ENCODE data around the gene GBA2. TPM values are rescaled to one million over a fixed set of nuclear protein-coding genes. Genes with fewer than 3 reads are reported as not detected.

The GBA2 gene
- total and polyA plus RNA-seq, 2 experiments from 2014 or later = 58.5 to 80.2 TPM

GRCh38 chr9:35776018-35776417 is 27.0 kb upstream of the GBA2 start:
- H3K79me2 ChIP-seq = peaks cover 5% of the 10 kb centered on the region
- H3K4me2 ChIP-seq = no peak overlapping the region
- no peak overlapping the region for H2AFZ ChIP-seq
- no peak overlapping the region for H3K4me3 ChIP-seq
- H3K9me3 ChIP-seq (ENCODE audit: low read depth) = no peaks in the 10 kb centered on the region
- no peaks in the 10 kb centered on the region for H4K20me1 ChIP-seq (ENCODE audit: insufficient read depth, poor library complexity, severe bottlenecking)
- TF ChIP-seq EZH2phosphoT487 (IDR thresholded peaks at IDR 0.05; ENCODE audit: low read depth, severe bottlenecking, unreplicated experiment) (no peak), EZH2 (IDR thresholded peaks at IDR 0.05; ENCODE audit: borderline replicate concordance) (no peak), CTCF (IDR thresholded peaks at IDR 0.05; ENCODE audit: poor library complexity) (no peak)
- H3K9me2 ChIP-seq (replicated peaks; ENCODE audit: insufficient read depth) = no peaks in the 10 kb centered on the region
- 85% methylated on average over 4 of the region's 4 CpGs for WGBS (ENCODE audit: low lambda C conversion rate, missing lambda C conversion rate)
- DNase-seq (ENCODE audit: low spot score) = no peak
- peaks cover 5% of the 10 kb centered on the region for H3K4me1 ChIP-seq (ENCODE audit: insufficient read depth)
- H3K27me3 ChIP-seq = no peaks in the 10 kb centered on the region
- H3K36me3 ChIP-seq (replicated peaks; ENCODE audit: insufficient read depth, low read depth) = no peaks in the 10 kb centered on the region
- H3K27ac ChIP-seq = no peak overlapping the region

GRCh38 chr9:35774907-35775635 is 26.0 kb upstream of the GBA2 start:
- peaks cover 5% of the 10 kb centered on the region for H3K79me2 ChIP-seq
- H3K9me2 ChIP-seq (replicated peaks; ENCODE audit: insufficient read depth) = no peaks in the 10 kb centered on the region
- H3K27me3 ChIP-seq = no peaks in the 10 kb centered on the region
- H3K27ac ChIP-seq = no peak overlapping the region
- no peaks in the 10 kb centered on the region for H3K9me3 ChIP-seq (ENCODE audit: low read depth)
- DNase-seq (ENCODE audit: low spot score) = no peak
- no peaks in the 10 kb centered on the region for H4K20me1 ChIP-seq (ENCODE audit: insufficient read depth, poor library complexity, severe bottlenecking)
- no peak for TF ChIP-seq CTCF (IDR thresholded peaks at IDR 0.05; ENCODE audit: poor library complexity)
- no peak for TF ChIP-seq EZH2phosphoT487 (IDR thresholded peaks at IDR 0.05; ENCODE audit: low read depth, severe bottlenecking, unreplicated experiment)
- TF ChIP-seq EZH2 (IDR thresholded peaks at IDR 0.05; ENCODE audit: borderline replicate concordance) = no peak
- H3K4me2 ChIP-seq = no peak overlapping the region
- H3K4me1 ChIP-seq (ENCODE audit: insufficient read depth) = peaks cover 11% of the 10 kb centered on the region
- no peak overlapping the region for H3K4me3 ChIP-seq
- H2AFZ ChIP-seq = no peak overlapping the region
- WGBS (ENCODE audit: low lambda C conversion rate, missing lambda C conversion rate) = 59% methylated on average over 7 of the region's 7 CpGs
- H3K36me3 ChIP-seq (replicated peaks; ENCODE audit: insufficient read depth, low read depth) = no peaks in the 10 kb centered on the region

GRCh38 chr9:35771943-35772342 is 22.9 kb upstream of the GBA2 start:
- no peak for TF ChIP-seq CTCF (IDR thresholded peaks at IDR 0.05; ENCODE audit: poor library complexity)
- no peaks in the 10 kb centered on the region for H3K27me3 ChIP-seq
- peak; percentile 49 for DNase-seq (ENCODE audit: low spot score)
- H2AFZ ChIP-seq = no peak overlapping the region
- WGBS (ENCODE audit: low lambda C conversion rate, missing lambda C conversion rate) = 67% methylated on average over 3 of the region's 3 CpGs
- no peak overlapping the region for H3K4me3 ChIP-seq
- no peaks in the 10 kb centered on the region for H3K9me2 ChIP-seq (replicated peaks; ENCODE audit: insufficient read depth)
- no peaks in the 10 kb centered on the region for H3K36me3 ChIP-seq (replicated peaks; ENCODE audit: insufficient read depth, low read depth)
- H3K4me2 ChIP-seq = no peak overlapping the region
- H3K79me2 ChIP-seq = peaks cover 12% of the 10 kb centered on the region
- H3K9me3 ChIP-seq (ENCODE audit: low read depth) = no peaks in the 10 kb centered on the region
- no peaks in the 10 kb centered on the region for H4K20me1 ChIP-seq (ENCODE audit: insufficient read depth, poor library complexity, severe bottlenecking)
- H3K4me1 ChIP-seq (ENCODE audit: insufficient read depth) = peaks cover 11% of the 10 kb centered on the region
- peak overlapping the region; percentile 51 for H3K27ac ChIP-seq
